SKM-1 treated with dmso at 0.1 percent for 144 hours (cell line): ENCODE measurements around the gene BBS5.
"Not testable (repeated sequence)": the region's sequence is repeated elsewhere in the genome, so short reads cannot be mapped to it uniquely, and the experiment has no call there.

Source experiments
- DNase-seq: peaks from one replicate; lab custom pipeline; 2025; ENCODE audit not compliant: unreplicated experiment; lab: John Stamatoyannopoulos, UW

BBS5 gene

DNA sequence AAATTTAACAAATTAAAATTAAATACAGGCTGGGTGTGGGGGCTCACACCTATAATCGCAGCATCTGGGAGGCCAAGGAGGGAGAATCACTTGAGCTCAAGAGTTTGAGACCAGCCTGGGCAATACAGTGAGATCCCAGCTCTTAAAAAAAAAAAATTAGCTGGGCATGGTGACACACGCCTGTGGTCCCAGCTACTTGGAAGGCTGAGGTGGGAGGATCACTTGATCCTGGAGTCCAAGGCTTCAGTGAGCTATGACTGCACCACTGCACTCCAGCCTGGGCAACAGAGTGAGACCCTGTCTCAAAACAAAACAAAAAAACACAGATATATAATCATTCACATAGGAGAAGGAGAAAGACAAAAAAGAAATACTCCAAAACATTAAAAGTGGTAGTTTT lies 60.2 kb downstream of the BBS5 start:
- DNase-seq, result not testable (repeated sequence)

DNA sequence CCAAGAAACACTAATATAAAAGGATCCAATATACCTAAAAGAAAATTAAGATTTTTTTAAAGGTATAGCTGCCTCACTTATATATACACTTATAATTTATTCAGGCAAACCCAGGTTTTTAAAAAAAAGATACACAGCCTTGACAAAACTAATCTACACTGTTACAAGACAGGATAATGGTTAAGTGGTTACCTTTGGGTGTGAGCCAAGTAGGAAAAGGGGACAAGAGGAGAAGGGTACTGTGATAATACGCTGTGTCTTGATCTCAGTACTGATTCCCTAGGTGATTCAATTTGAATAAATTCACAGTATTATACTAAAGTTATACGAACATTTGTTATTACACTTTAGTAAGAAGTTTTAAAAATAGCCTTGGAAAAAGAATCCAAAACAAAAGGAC lies 60.9 kb downstream of the BBS5 start:
- DNase-seq, result no peak

DNA sequence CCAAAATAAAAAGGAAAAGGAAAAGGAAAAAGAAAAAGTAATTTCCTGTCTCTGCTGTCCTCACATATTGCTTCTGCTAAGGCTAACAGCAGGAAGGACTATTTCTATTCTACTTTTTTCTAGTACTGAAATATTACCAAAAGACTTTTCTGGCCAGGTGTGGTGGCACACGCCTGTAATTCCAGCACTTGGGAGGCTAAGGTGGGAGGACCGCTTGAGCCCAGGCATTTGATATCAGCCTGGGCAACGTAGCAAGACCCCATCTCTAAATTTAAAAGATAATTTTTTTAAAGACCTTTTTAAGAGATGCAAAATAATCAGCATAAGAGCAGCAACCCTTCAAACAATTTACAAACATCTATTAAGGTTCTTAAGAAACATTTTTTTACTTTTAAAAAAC lies 63.1 kb downstream of the BBS5 start:
- no peak for DNase-seq

DNA sequence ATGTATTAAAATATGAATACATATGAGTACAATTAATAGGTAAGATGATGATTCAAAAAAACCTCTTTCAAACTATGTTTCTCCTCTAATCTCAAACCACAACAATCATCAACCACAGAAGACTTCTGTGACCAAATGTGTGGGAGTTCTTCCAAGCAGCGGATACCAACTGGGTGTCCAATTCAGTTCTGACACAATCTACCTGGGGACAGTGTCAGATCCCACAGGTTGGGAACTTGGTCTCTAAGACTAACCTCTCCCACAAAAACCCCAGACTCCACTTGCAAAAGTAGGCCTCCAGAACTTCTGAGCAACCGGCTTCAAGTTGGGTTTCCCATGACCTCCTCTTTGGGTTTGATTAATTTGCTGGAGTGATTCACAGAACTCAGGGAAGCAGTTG lies 67.5 kb downstream of the BBS5 start:
- no peak for DNase-seq
